ENCODE measurements around the gene PIAS1. TPM values are rescaled to one million over a fixed set of nuclear protein-coding genes. Genes with fewer than 3 reads are reported as not detected.
"Not testable (repeated sequence)": the region's sequence is repeated elsewhere in the genome, so short reads cannot be mapped to it uniquely, and the experiment has no call there.

Gene PIAS1
- total and polyA plus RNA-seq, 2 donors = 26.2 to 29.1 TPM

DNA sequence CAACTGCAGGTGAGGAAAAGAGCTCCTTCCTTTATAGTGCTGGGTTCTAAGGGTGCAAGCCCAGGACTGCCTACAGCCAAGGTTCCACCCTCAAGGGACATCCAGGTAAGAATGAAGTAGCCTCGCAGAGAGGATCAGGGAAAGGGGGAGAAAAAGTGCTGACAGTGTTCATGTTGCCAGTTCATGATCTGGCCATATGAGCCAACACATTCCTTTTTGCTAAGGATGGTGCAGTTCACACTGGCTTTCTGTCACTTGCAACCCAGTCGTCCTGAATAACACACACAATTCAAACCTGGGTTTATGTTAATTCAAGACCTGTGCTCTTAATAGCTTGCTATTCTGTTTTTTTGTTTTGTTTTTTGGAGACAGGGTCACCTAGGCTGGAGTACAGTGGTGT lies 166.4 kb downstream of the PIAS1 start:
- Histone ChIP-seq H3K36me3 (ENCODE audit: control insufficient read depth in 2 of 2, insufficient read depth in 2 of 2, low read length in 1 of 2) (peaks cover 10 to 22% of the 10 kb centered on the region in 2 donors), H3K27me3 (ENCODE audit: control insufficient read depth in 2 of 2, insufficient read depth in 1 of 2, low read length in 1 of 2) (no peaks in the 10 kb centered on the region), H3K9me3 (ENCODE audit: control insufficient read depth in 2 of 2, insufficient read depth in 1 of 2, low read length in 1 of 2) (no peaks in the 10 kb centered on the region), H3K27ac (ENCODE audit: low read depth in 1 of 2, low read length in 1 of 2) (no peak overlapping the region), H3K4me3 (ENCODE audit: low read length in 2 of 2) (no peak overlapping the region), H3K4me1 (ENCODE audit: control insufficient read depth in 2 of 2, insufficient read depth in 2 of 2, low read length in 2 of 2) (peaks cover 0 to 7% of the 10 kb centered on the region in 2 donors)
- WGBS = 95% methylated on average over 2 of the region's 2 CpGs
- DNase-seq (ENCODE audit: low read depth in 6 of 9, low spot score in 9 of 9) = no peak

DNA sequence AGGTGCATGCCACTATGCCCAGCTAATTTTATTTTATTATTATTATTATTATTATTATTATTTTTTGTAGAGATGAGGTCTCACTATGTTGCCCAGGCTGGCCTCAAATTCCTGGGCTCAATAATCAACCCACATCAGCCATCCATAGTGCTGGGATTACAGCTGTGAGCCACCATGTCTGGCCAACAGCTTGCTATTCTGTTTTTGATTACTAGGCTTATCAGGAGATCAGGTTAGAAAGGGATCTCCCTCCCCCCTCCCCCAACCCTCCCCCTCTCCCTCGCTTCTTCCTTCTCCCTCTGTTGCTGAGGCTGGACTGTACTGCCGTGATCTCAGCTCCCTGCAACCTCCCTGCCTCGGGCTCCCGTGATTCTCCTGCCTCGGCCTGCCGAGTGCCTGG lies 166.9 kb downstream of the PIAS1 start:
- Histone ChIP-seq H3K4me3 (ENCODE audit: low read length in 2 of 2) (no peak overlapping the region), H3K36me3 (ENCODE audit: control insufficient read depth in 2 of 2, insufficient read depth in 2 of 2, low read length in 1 of 2) (peaks cover 9 to 19% of the 10 kb centered on the region in 2 donors), H3K4me1 (ENCODE audit: control insufficient read depth in 2 of 2, insufficient read depth in 2 of 2, low read length in 2 of 2) (peaks cover 0 to 7% of the 10 kb centered on the region in 2 donors), H3K27me3 (ENCODE audit: control insufficient read depth in 2 of 2, insufficient read depth in 1 of 2, low read length in 1 of 2) (no peaks in the 10 kb centered on the region), H3K27ac (ENCODE audit: low read depth in 1 of 2, low read length in 1 of 2) (no peak overlapping the region), H3K9me3 (ENCODE audit: control insufficient read depth in 2 of 2, insufficient read depth in 1 of 2, low read length in 1 of 2) (no peaks in the 10 kb centered on the region)
- 98% methylated on average over 6 of the region's 6 CpGs for WGBS
- DNase-seq (ENCODE audit: low read depth in 6 of 9, low spot score in 9 of 9) = no peak

DNA sequence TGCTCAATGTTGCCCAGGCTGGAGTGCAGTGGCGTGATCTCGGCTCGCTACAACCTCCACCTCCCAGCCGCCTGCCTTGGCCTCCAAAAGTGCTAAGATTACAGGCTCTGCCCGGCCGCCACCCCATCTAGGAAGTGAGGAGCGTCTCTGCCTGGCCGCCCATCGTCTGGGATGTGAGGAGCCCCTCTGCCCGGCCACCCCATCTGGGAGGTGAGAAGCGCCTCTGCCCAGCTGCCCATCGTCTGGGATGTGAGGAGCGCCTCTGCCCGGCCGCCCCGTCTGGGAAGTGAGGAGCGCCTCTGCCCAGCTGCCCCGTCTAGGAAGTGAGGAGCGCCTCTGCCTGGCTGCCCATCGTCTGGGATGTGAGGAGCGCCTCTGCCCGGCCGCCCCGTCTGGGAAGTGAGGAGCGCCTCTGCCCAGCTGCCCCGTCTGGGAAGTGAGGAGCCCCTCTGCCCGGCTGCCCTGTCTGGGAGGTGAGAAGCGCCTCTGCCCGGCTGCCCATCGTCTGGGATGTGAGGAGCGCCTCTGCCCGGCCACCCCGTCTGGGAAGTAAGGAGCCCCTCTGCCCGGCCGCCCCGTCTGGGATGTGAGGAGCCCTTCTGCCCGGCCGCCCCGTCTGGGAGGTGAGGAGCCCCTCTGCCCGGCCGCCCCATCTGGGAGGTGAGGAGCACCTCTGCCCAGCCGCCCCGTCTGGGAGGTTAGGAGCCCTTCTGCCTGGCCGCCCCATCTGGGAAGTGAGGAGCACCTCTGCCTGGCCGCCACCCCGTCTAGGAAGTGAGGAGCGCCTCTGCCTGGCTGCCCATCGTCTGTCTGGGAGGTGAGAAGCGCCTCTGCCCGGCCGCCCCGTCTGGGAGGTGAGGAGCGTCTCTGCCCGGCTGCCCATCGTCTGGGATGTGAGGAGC lies 167.7 kb downstream of the PIAS1 start:
- 92% methylated on average over 55 of the region's 55 CpGs for WGBS
- H3K4me3 ChIP-seq (ENCODE audit: low read length in 2 of 2); DNase-seq (ENCODE audit: low read depth in 6 of 9, low spot score in 9 of 9); H3K27ac ChIP-seq (ENCODE audit: low read depth in 1 of 2, low read length in 1 of 2); H3K27me3 ChIP-seq (ENCODE audit: control insufficient read depth in 2 of 2, insufficient read depth in 1 of 2, low read length in 1 of 2); H3K4me1 ChIP-seq (ENCODE audit: control insufficient read depth in 2 of 2, insufficient read depth in 2 of 2, low read length in 2 of 2); H3K9me3 ChIP-seq (ENCODE audit: control insufficient read depth in 2 of 2, insufficient read depth in 1 of 2, low read length in 1 of 2): not testable (repeated sequence)
- peaks cover 7 to 19% of the 10 kb centered on the region in 2 donors for H3K36me3 ChIP-seq (ENCODE audit: control insufficient read depth in 2 of 2, insufficient read depth in 2 of 2, low read length in 1 of 2)

DNA sequence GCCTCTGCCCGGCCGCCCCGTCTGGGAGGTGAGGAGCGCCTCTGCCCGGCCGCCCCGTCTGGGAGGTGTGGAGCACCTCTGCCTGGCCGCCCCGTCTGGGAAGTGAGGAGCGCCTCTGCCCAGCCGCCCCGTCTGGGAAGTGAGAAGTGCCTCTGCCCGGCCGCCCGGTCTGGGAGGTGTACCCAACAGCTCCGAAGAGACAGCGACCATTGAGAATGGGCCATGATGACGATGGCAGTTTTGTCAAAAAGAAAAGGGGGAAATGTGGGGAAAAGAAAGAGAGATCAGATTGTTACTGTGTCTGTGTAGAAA lies 168.3 kb downstream of the PIAS1 start:
- DNase-seq (ENCODE audit: low read depth in 6 of 9, low spot score in 9 of 9); H3K9me3 ChIP-seq (ENCODE audit: control insufficient read depth in 2 of 2, insufficient read depth in 1 of 2, low read length in 1 of 2); H3K27ac ChIP-seq (ENCODE audit: low read depth in 1 of 2, low read length in 1 of 2); H3K27me3 ChIP-seq (ENCODE audit: control insufficient read depth in 2 of 2, insufficient read depth in 1 of 2, low read length in 1 of 2); H3K4me3 ChIP-seq (ENCODE audit: low read length in 2 of 2); H3K4me1 ChIP-seq (ENCODE audit: control insufficient read depth in 2 of 2, insufficient read depth in 2 of 2, low read length in 2 of 2): not testable (repeated sequence)
- WGBS = 95% methylated on average over 18 of the region's 18 CpGs
- H3K36me3 ChIP-seq (ENCODE audit: control insufficient read depth in 2 of 2, insufficient read depth in 2 of 2, low read length in 1 of 2) = peaks cover 7 to 18% of the 10 kb centered on the region in 2 donors

DNA sequence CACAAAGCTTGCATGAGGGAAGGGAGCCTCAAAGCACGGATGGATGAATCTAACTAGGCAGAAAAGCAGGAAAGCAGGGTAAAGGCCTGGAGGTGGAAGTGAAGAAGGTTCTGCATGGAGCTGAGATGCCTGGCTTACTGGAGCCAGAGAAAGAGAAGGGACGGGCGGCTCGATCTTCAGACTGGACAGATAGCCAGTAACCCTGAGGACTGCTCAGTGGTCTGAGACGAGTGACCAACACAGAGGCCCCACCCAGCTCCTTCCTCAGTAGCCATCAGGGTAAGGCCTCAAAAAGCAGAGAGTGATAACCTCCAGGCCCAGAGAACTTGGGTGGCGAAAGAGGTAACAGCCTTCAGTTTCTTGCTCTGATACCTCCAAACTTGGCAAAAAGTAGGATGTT lies 169.1 kb downstream of the PIAS1 start:
- peaks cover 7 to 17% of the 10 kb centered on the region in 2 donors for H3K36me3 ChIP-seq (ENCODE audit: control insufficient read depth in 2 of 2, insufficient read depth in 2 of 2, low read length in 1 of 2)
- no peak for DNase-seq (ENCODE audit: low read depth in 6 of 9, low spot score in 9 of 9)
- no peak overlapping the region for H3K4me3 ChIP-seq (ENCODE audit: low read length in 2 of 2)
- H3K27me3 ChIP-seq (ENCODE audit: control insufficient read depth in 2 of 2, insufficient read depth in 1 of 2, low read length in 1 of 2) = no peaks in the 10 kb centered on the region
- WGBS = 97% methylated on average over 6 of the region's 6 CpGs
- H3K27ac ChIP-seq (ENCODE audit: low read depth in 1 of 2, low read length in 1 of 2) = no peak overlapping the region
- H3K9me3 ChIP-seq (ENCODE audit: control insufficient read depth in 2 of 2, insufficient read depth in 1 of 2, low read length in 1 of 2) = no peaks in the 10 kb centered on the region
- H3K4me1 ChIP-seq (ENCODE audit: control insufficient read depth in 2 of 2, insufficient read depth in 2 of 2, low read length in 2 of 2) = peaks cover 5 to 15% of the 10 kb centered on the region in 2 donors

DNA sequence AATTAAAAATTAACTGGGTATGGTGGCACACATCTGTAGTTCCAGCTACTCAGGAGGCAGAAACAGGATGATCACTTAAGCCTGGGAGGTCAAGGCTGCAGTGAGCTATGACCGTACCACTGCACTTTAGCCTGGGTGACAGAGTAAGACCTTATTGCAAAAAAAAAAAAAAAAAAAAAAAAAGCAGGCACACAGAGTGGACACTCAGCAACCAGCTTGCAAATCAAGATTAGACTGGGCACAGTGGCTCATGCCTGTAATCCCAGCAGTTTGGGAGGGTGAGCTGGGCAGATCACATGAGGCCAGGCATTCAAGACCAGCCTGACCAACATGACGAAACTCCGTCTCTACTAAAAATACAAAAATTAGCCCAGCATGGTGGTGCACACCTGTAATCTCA lies 170.0 kb downstream of the PIAS1 start:
- no peaks in the 10 kb centered on the region for H3K9me3 ChIP-seq (ENCODE audit: control insufficient read depth in 2 of 2, insufficient read depth in 1 of 2, low read length in 1 of 2)
- H3K4me1 ChIP-seq (ENCODE audit: control insufficient read depth in 2 of 2, insufficient read depth in 2 of 2, low read length in 2 of 2) = peaks cover 14 to 21% of the 10 kb centered on the region in 2 donors
- WGBS = 83% methylated on average over 3 of the region's 3 CpGs
- no peak overlapping the region for H3K27ac ChIP-seq (ENCODE audit: low read depth in 1 of 2, low read length in 1 of 2)
- H3K36me3 ChIP-seq (ENCODE audit: control insufficient read depth in 2 of 2, insufficient read depth in 2 of 2, low read length in 1 of 2) = peaks cover 3 to 10% of the 10 kb centered on the region in 2 donors
- no peak overlapping the region for H3K4me3 ChIP-seq (ENCODE audit: low read length in 2 of 2)
- H3K27me3 ChIP-seq (ENCODE audit: control insufficient read depth in 2 of 2, insufficient read depth in 1 of 2, low read length in 1 of 2) = no peaks in the 10 kb centered on the region
- DNase-seq (ENCODE audit: low read depth in 6 of 9, low spot score in 9 of 9) = no peak

DNA sequence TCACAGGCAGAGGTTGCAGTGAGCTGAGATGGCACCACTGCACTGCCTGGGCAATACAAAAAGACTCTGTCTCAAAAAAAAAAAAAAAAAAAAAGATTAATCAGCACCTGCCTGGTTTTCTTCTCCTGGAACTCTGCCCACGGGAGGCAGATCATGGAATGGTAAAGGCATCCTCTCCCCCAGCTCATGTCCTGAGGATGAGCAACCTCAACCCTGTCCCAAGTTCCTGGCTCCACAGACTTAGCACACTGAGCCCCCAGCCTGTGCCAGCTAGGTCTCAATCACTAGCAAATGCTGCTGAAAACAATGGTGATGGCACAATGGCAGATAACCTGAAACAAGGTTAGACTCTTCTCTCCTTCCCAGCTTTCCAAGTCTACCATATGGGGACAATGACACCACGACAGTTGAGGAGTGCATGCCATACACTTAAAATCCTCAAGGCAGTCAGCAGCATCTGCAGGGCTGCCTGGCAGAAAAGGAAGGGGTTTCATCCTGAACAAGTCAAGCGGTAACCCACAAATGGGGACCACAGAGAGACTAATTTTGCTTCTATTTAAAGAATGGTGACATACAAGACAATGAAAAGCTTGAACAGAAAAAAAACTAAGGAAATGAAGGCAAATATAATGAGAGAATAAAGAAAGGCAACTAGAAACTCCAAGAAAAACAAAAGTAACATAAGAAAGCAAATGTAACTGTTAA lies 170.6 kb downstream of the PIAS1 start:
- Histone ChIP-seq H3K36me3 (ENCODE audit: control insufficient read depth in 2 of 2, insufficient read depth in 2 of 2, low read length in 1 of 2) (peaks cover 0 to 5% of the 10 kb centered on the region in 2 donors), H3K9me3 (ENCODE audit: control insufficient read depth in 2 of 2, insufficient read depth in 1 of 2, low read length in 1 of 2) (no peaks in the 10 kb centered on the region), H3K4me1 (ENCODE audit: control insufficient read depth in 2 of 2, insufficient read depth in 2 of 2, low read length in 2 of 2) (peaks cover 14 to 21% of the 10 kb centered on the region in 2 donors), H3K27ac (ENCODE audit: low read depth in 1 of 2, low read length in 1 of 2) (peak overlapping the region in 1 of 2 donors; percentile 2), H3K27me3 (ENCODE audit: control insufficient read depth in 2 of 2, insufficient read depth in 1 of 2, low read length in 1 of 2) (no peaks in the 10 kb centered on the region), H3K4me3 (ENCODE audit: low read length in 2 of 2) (no peak overlapping the region)
- 25% methylated on average over 3 of the region's 3 CpGs for WGBS
- DNase-seq (ENCODE audit: low read depth in 6 of 9, low spot score in 9 of 9) = peak in 1 of 9 donors; percentile 64

DNA sequence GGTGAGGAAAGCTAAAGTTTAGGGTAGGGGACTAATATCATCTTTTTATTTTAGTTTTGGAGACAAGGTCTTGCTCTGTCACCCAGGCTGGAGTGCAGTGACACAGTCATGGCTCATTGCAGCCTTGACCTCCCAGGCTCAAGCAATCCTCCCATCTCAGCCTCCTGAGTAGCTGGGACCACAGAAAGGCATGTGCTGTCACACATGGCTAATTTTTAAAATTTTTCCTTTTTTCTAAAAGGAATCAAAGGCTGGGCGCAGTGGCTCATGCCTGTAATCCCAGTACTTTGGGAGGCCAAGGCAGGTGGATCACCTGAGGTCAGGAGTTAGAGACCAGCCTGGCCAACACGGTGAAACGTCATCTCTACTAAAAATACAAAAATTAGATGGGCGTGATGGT lies 171.3 kb downstream of the PIAS1 start:
- DNase-seq (ENCODE audit: low read depth in 6 of 9, low spot score in 9 of 9); H3K36me3 ChIP-seq (ENCODE audit: control insufficient read depth in 2 of 2, insufficient read depth in 2 of 2, low read length in 1 of 2); H3K4me3 ChIP-seq (ENCODE audit: low read length in 2 of 2); H3K9me3 ChIP-seq (ENCODE audit: control insufficient read depth in 2 of 2, insufficient read depth in 1 of 2, low read length in 1 of 2); H3K27me3 ChIP-seq (ENCODE audit: control insufficient read depth in 2 of 2, insufficient read depth in 1 of 2, low read length in 1 of 2); H3K27ac ChIP-seq (ENCODE audit: low read depth in 1 of 2, low read length in 1 of 2): not testable (repeated sequence)
- H3K4me1 ChIP-seq (ENCODE audit: control insufficient read depth in 2 of 2, insufficient read depth in 2 of 2, low read length in 2 of 2) = peaks cover 16 to 29% of the 10 kb centered on the region in 2 donors
- 96% methylated on average over 4 of the region's 4 CpGs for WGBS

DNA sequence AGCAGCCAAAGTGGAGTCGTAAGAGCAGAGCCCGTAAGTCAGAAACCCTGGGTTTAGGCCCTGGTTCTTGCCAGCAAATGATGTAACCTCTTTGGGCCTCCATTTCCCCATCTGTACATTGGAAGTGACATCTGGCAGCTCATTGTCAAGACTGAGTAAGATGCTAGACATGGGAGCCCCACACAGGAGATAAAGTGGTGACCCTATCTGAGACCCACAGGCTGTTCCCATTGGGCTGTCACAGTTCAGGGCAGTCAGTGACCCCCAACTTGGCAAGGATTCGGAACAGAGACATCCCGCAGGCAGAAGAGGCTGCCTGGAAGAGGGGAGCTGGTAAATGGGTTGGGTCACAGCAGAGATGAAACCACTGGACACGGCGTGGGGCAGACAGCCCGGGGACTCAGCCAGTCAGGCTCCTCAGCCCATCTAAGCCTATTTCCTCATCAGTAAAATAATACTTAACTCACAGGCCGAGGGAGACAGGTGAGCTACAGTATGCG lies 173.6 kb downstream of the PIAS1 start:
- H3K27ac ChIP-seq (ENCODE audit: low read depth in 1 of 2, low read length in 1 of 2) = no peak overlapping the region
- H3K4me1 ChIP-seq (ENCODE audit: control insufficient read depth in 2 of 2, insufficient read depth in 2 of 2, low read length in 2 of 2) = peaks cover 17 to 32% of the 10 kb centered on the region in 2 donors
- DNase-seq (ENCODE audit: low read depth in 6 of 9, low spot score in 9 of 9) = no peak
- peaks cover 0 to 2% of the 10 kb centered on the region in 2 donors for H3K36me3 ChIP-seq (ENCODE audit: control insufficient read depth in 2 of 2, insufficient read depth in 2 of 2, low read length in 1 of 2)
- no peak overlapping the region for H3K4me3 ChIP-seq (ENCODE audit: low read length in 2 of 2)
- WGBS = 94% methylated on average over 9 of the region's 9 CpGs
- no peaks in the 10 kb centered on the region for H3K9me3 ChIP-seq (ENCODE audit: control insufficient read depth in 2 of 2, insufficient read depth in 1 of 2, low read length in 1 of 2)
- H3K27me3 ChIP-seq (ENCODE audit: control insufficient read depth in 2 of 2, insufficient read depth in 1 of 2, low read length in 1 of 2) = no peaks in the 10 kb centered on the region

Data from thymus (tissue), 11 donors.